T-helper 17 cell (primary cell): Measurements from ENCODE around the gene PSG2. TPM values are rescaled to one million over a fixed set of nuclear protein-coding genes. Genes with fewer than 3 reads are reported as not detected.
"Not testable (repeated sequence)": the region's sequence is repeated elsewhere in the genome, so short reads cannot be mapped to it uniquely, and the experiment has no call there.

Experiments
- ATAC-seq: fragments of 150-1000 bp; cut with Tn5 transposase; 2 replicates; pipeline ENCODE4 v1.10.0; 2021; ENCODE audit warnings: mild to moderate bottlenecking, moderate library complexity
- DNase-seq, 3 donors: peaks; one replicate each; pipeline versions ENCODE4 v3.0.0 to v3.0.0-alpha.2; 2020 to 2021
- H3K9me3 ChIP-seq: one replicate; pipeline ENCODE4 v1.7.0; 2013; ENCODE audit warnings: low read length, mild to moderate bottlenecking; ENCODE audit not compliant: control insufficient read depth, poor library complexity, severe bottlenecking
- H3K27ac Mint-ChIP-seq: one replicate; pipeline ENCODE4 v1.8.0; 2022; ENCODE audit warnings: mild to moderate bottlenecking, moderate library complexity, mixed read lengths
- H3K27me3 Mint-ChIP-seq: one replicate; pipeline ENCODE4 v1.8.0; 2022; ENCODE audit warnings: mixed read lengths
- H3K36me3 Mint-ChIP-seq: one replicate; pipeline ENCODE4 v1.8.0; 2022; ENCODE audit warnings: low read depth, mixed read lengths
- H3K4me1 Mint-ChIP-seq: one replicate; pipeline ENCODE4 v1.8.0; 2022; ENCODE audit warnings: mild to moderate bottlenecking, mixed read lengths
- H3K4me3 Mint-ChIP-seq: one replicate; pipeline ENCODE4 v1.8.0; 2022; ENCODE audit warnings: mild to moderate bottlenecking, moderate library complexity, mixed read lengths
- total RNA-seq, 4 donors: library from RNA in 2 of 4; stranded (reverse) in 2 of 4; gene quantifications; one replicate each; pipeline ENCODE4 v1.2.3 and lab custom pipeline; 2022 to 2026

PSG2 gene
- total RNA-seq, 2 donors from 2014 or later, result 0.17 TPM; not detected in 1

DNA sequence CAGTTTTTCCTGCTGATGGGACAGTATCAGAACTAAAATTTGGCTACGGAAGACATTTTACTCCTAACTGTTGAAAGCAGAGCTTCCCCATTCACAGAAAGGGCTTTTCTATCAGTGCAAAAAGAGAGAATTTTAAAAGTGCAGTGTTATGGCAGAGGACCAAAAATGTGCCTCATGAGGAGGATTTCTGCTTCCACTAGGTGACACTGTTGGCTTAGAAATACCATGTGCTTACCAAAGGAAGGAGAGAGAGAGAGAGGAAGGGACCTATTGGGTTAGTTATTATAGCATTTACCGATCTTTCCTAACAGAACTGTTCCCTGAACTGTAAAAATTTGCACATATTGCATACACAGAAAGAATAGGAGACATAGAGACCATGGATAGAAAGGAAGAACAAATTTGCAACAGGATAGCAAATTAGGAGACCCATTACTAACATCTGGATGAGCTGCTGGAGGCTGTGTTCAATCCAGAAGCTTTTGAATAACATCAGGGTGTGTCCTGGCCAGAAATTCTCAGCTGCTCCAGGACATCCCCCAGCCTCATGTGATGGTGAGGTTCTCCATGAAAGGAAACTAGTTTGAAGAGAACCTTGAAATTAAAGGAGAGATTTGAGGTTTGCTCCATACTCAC is 21.8 kb upstream of the PSG2 start:
- not testable (repeated sequence) for H3K4me3 Mint-ChIP-seq, H3K9me3 ChIP-seq, H3K4me1 Mint-ChIP-seq, H3K36me3 Mint-ChIP-seq, DNase-seq, ATAC-seq, H3K27ac Mint-ChIP-seq, H3K27me3 Mint-ChIP-seq

DNA sequence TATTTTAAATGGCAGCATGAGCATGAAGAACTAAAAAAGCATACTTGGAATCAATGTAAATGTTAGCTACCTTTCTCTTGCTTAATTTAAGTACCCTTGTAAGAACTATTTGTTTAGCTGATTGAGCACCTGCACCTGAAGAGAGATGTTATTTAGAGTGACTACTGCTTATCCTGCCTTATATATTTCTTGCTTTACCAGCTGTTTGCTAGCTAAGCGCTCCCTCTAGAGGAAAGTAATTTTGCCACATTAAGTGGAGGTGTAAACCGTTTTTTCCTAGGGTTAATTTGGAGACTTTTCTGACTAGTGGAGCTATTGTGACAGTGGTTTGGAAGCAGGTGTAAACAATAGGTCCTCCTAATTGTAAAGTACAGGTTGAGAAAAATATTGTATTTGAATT is 19.4 kb upstream of the PSG2 start:
- H3K27ac Mint-ChIP-seq, result no peak overlapping the region
- H3K4me1 Mint-ChIP-seq, result no peaks in the 10 kb centered on the region
- H3K27me3 Mint-ChIP-seq, result peaks cover 15% of the 10 kb centered on the region
- no peaks in the 10 kb centered on the region for H3K36me3 Mint-ChIP-seq
- ATAC-seq (no peak), DNase-seq (no peak)
- no peaks in the 10 kb centered on the region for H3K9me3 ChIP-seq
- no peak overlapping the region for H3K4me3 Mint-ChIP-seq

DNA sequence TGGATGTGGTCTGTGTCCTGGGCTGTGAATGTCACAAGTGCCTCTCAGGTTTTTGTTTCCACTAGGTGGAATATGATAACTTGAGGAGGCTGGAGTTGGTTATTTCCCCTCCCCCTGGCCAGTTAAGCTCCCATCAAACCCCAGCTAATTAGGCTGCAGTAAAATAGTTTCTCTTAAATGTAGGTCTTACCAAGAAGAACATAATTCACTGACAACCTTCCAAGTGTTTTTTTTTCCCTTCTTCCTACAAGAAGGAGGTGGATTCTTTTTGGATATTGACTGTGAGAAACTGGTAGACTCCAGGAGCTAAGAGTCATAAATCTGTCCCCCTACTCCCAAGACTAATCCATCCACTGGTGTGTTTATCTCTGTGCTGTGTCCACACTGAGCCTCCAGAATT is 15.9 kb upstream of the PSG2 start:
- peaks cover 19% of the 10 kb centered on the region for H3K27me3 Mint-ChIP-seq
- not testable (repeated sequence) for H3K9me3 ChIP-seq, H3K4me1 Mint-ChIP-seq, H3K36me3 Mint-ChIP-seq, ATAC-seq, DNase-seq, H3K4me3 Mint-ChIP-seq, H3K27ac Mint-ChIP-seq

DNA sequence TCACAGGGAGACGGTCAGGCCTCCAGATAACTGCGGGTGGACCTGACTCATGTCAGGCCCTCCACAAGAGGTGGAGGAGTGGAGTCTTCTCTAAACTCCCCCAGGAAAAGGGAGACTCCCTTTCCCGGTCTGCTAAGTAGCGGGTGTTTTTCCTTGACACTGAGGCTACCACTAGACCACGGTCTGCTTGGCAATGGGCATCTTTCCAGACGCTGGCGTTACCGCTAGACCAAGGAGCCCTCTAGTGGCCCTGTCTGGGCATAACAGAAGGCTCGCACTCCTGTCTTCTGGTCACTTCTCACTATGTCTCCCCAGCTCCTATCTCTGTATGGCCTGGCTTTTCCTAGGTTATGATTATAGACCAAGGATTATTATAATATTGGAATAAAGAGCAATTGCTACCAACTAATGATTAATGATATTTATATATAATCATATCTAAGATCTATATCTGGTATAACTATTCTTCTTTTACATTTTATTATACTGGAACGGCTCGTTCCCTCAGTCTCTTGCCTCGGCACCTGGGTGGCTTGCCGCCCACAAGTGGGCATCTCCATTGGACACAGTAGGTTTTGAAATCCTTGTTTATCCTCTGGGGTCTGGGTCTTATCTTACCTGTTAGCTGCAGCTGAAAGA is 5.3 kb upstream of the PSG2 start:
- not testable (repeated sequence) for H3K4me3 Mint-ChIP-seq, DNase-seq, H3K27ac Mint-ChIP-seq, H3K36me3 Mint-ChIP-seq, H3K9me3 ChIP-seq, H3K4me1 Mint-ChIP-seq, ATAC-seq
- peaks cover 64% of the 10 kb centered on the region for H3K27me3 Mint-ChIP-seq

DNA sequence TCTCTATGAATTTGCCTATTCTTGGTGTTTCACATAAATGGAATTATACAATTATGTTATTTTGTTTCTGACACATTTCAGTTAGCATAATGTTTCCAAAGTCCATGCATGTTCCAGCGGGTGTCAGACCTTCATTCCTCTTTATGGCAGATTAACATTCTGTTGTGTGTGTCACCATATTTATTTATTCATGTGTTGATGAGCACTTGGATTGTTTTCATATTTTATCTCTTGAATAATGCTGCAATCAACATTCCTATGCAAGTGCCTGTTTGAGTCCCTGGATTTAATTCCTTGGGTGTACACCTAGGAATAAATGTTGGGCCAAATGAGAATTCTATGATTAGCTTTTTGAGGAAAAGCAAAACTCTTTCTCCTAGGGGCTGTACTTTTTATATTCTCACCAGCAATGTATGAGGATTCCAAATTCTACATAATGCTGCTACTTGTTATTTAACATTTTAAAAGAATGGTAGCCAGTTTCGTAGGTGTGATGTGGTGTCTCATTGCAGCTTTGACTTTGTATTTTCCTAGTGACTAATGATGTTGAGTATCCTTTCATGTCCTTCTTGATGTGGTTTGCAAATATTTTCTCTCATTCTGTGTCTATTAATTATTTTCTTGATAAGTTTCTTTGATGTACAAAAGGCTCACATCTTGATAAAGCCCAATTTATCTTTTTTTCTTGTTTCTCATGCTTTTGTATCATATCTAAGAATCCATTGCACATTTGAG is 3.5 kb upstream of the PSG2 start:
- H3K4me3 Mint-ChIP-seq, H3K27ac Mint-ChIP-seq, H3K9me3 ChIP-seq, H3K36me3 Mint-ChIP-seq, DNase-seq, H3K4me1 Mint-ChIP-seq, ATAC-seq: not testable (repeated sequence)
- peaks cover 54% of the 10 kb centered on the region for H3K27me3 Mint-ChIP-seq

DNA sequence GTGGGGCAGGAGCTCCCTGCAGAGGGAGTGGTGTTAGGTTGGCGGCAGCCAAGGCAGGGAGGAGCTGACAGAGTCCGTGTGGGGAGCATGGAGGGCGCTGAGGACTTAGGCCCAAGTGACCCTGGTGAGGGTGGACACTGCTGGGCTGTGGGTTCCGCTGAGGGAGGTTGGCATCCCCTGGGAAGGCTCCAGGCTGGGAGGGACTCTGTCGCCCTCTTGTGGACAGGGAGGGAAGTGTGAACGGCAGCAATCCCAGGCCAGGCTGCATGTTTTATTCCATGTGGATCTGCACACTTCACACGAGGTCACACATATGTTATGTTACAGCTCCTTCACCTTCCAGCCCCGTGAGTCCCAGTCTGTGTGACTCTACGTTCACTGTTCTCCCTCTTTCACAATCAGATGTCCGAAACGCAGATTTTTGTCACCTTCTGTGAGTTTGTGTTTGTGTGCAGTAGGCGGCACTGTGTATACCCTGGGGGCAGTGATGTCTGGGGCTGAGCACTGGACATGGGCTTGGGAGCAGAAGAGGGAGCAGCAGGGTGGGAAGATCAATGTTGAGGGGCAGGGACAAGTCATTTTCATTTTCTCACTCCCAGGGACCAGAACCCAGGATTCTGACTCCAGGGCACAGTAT is 1.8 kb upstream of the PSG2 start:
- H3K4me1 Mint-ChIP-seq, H3K27ac Mint-ChIP-seq, H3K36me3 Mint-ChIP-seq, H3K4me3 Mint-ChIP-seq, H3K9me3 ChIP-seq, DNase-seq, ATAC-seq: not testable (repeated sequence)
- H3K27me3 Mint-ChIP-seq, result peaks cover 52% of the 10 kb centered on the region

DNA sequence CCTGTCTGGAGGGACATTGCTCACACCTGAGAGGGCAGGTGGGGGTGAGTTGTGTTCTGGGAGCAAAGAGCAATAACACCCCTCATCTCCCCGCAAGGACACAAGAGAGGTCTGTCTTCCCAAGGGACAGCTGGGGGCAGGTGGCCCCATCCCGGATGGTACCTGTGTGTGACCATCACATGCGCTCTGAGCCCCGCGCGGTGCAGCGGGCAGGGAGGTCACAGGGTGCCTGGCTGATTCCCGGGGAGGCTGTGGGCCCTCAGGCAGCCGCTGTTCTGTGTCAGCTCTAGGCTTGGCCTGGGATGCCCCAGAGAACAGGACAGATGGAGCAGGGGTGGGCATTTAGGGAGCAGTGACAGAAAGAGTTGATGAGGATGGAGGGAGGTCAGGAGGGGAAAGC is 1.2 kb upstream of the PSG2 start:
- H3K27ac Mint-ChIP-seq, H3K4me3 Mint-ChIP-seq, DNase-seq, ATAC-seq, H3K36me3 Mint-ChIP-seq, H3K4me1 Mint-ChIP-seq, H3K9me3 ChIP-seq: not testable (repeated sequence)
- H3K27me3 Mint-ChIP-seq, result peaks cover 48% of the 10 kb centered on the region

DNA sequence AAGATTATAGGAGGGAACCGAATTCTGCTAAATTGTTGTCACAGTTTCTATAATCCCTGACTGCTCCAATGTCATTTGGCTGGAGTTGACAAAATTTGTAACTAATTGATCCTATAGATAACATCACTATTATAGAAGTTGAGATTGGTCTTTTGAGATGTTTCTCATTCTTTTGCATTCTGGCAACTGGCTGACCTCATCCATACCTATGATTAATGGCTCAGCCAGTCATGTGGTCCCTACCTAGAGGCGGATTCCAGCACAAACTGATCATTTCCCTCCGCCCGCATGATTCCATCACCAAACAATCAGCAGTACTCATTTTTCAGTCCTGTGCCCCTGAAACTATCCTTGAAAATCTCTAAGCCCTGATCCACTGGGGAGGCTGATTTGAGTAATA is 4.2 kb downstream of the PSG2 start:
- Mint-ChIP-seq H3K4me3 (no peak overlapping the region), H3K36me3 (no peaks in the 10 kb centered on the region), H3K27ac (no peak overlapping the region), H3K27me3 (peaks cover 32% of the 10 kb centered on the region), H3K4me1 (no peaks in the 10 kb centered on the region)
- no peak for DNase-seq
- H3K9me3 ChIP-seq, result no peaks in the 10 kb centered on the region
- ATAC-seq, result no peak

DNA sequence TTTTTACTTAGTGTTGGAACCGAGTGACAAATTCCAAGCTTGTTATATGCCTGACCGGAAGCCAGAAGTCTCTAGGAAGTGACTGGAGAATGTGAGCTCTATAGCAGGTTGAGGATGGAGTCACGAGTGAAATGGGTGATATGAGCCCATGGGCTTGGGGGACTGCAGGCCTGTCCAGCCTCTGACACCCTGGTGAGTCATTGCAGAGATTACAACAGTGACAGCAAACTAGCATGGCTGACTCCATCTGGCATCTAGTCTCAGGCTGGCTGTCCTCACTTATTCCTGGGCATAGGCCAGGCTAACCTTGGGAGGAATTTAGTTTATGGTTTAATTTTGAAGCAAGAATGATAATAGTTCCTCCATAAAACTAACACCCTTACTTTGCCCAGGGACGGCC is 4.6 kb downstream of the PSG2 start:
- H3K4me3 Mint-ChIP-seq, H3K27ac Mint-ChIP-seq, H3K4me1 Mint-ChIP-seq, H3K9me3 ChIP-seq, ATAC-seq, DNase-seq, H3K36me3 Mint-ChIP-seq: not testable (repeated sequence)
- H3K27me3 Mint-ChIP-seq, result peaks cover 32% of the 10 kb centered on the region

DNA sequence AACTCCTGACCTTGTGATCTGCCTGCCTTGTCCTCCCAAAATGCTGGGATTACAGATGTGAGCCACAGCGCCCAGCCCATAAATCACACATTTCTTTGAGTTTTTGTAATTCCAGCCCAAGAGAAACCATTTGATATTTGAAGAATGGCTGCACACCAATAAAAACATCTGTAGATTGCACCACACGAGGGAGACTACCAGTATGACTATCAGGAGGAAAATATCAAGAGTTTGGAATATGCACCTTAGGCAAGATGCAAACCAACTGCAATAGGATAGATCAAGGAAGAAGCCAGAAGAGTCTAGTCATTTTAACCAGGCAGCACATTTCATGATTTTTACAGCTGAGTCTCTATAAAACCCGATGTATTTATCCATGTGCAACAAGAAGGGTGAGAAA is 20.1 kb downstream of the PSG2 start:
- not testable (repeated sequence) for H3K36me3 Mint-ChIP-seq, H3K4me1 Mint-ChIP-seq, H3K27ac Mint-ChIP-seq, H3K4me3 Mint-ChIP-seq, ATAC-seq, DNase-seq, H3K9me3 ChIP-seq
- H3K27me3 Mint-ChIP-seq, result peaks cover 50% of the 10 kb centered on the region

DNA sequence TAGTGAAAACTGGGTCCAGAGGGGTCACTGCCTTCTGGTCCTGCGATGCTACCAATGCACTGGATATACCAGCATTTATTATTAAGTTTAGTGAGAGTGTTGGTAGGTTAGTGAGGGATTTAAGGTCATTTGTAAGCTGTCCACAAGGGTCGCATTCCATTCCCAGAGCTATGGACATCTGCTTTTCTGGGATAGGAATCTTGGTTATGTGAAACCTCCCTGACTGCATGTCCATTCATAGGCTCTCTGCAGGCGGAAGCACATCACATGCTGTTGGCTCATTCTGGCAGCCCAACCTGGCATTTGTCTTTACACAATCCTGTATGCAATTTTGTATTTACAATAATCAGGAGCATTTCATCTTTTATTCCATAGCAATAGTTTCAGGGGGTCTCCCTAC is 21.2 kb downstream of the PSG2 start:
- not testable (repeated sequence) for H3K9me3 ChIP-seq, H3K36me3 Mint-ChIP-seq, ATAC-seq, H3K27ac Mint-ChIP-seq, H3K4me3 Mint-ChIP-seq, H3K4me1 Mint-ChIP-seq, DNase-seq
- H3K27me3 Mint-ChIP-seq, result peaks cover 40% of the 10 kb centered on the region

DNA sequence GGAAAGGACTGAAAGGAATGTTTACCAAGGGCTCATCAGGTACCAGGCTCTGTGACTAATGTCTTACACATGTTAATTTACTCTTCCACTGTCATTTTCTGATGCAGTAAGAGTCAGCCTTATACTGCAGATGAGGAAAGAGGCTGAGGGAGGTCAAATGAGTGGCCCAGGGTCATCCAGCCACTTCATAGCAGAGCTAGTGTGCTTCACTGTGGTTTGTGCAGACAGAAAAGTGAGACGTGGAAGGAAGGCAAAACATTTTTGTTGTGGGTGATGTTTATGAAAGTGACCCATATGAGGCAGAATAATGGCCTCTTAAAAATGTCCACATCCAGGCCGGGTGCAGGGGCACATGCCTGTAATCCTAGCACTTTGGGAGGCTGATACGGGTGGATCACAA is 22.2 kb downstream of the PSG2 start:
- DNase-seq, ATAC-seq, H3K36me3 Mint-ChIP-seq, H3K9me3 ChIP-seq, H3K4me1 Mint-ChIP-seq, H3K27ac Mint-ChIP-seq, H3K4me3 Mint-ChIP-seq: not testable (repeated sequence)
- peaks cover 30% of the 10 kb centered on the region for H3K27me3 Mint-ChIP-seq

DNA sequence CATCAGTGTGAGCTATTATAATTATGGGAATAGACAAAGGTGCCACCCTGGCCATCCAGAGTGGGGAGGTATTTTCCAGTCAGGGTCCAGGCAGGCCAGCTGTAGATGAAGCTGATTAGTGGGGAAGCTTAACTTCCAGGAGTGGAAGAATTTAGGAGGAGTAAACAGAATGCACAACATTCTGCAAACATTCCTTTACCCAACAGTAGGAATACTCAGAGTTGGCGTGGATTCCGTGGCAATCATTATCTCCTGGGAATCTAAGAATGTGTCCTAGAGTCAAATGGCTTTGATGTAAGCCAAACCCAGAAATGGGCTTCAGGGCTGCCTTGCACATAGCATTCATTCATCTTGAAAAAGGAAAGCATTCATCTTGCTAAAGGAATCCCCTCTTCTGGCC is 23.0 kb downstream of the PSG2 start:
- H3K36me3 Mint-ChIP-seq, H3K4me1 Mint-ChIP-seq, ATAC-seq, DNase-seq, H3K9me3 ChIP-seq, H3K27ac Mint-ChIP-seq, H3K4me3 Mint-ChIP-seq: not testable (repeated sequence)
- peaks cover 30% of the 10 kb centered on the region for H3K27me3 Mint-ChIP-seq
